IPS-NIHi11 (cell line): Measurements from ENCODE around the gene USF1.
"Not testable (repeated sequence)": the region's sequence is repeated elsewhere in the genome, so short reads cannot be mapped to it uniquely, and the experiment has no call there.

Experiments used
- DNase-seq: peaks from one replicate; pipeline ENCODE4 v3.0.0; 2012; ENCODE audit warnings: mixed read lengths, low spot score

USF1 gene

DNA sequence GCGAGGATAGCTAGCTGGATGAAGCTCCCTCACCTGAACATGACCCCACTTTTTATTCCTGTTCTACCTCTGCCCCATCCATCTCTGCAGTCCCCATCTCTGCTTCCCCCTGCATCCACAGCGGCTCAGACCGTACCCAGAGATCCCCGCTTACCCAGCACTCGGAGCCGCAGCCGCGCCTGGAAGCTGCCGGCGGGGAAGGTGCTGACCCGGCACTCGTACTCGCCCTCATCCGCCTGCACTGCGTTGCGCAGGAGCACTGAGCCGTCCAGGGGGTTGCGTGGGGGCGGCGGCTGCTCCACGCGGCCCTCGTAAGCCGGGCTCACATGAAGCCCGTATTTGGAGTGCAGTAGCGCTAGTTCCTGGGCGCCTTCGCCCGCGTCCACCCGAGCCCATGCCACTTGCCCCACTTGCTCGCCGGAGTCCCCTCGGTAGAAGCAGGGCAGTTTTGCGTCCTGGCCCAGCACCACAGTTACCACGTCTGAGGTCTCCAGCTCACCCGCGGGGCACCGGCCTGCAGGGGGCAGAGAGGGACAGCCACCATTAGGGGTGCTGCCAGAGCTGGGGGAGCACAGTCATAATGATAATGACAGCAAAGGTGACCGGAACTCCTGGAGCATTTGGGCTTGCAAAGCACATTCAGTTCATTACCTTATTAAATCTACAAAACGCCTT lies 33.8 kb upstream of the USF1 start:
- no peak for DNase-seq

DNA sequence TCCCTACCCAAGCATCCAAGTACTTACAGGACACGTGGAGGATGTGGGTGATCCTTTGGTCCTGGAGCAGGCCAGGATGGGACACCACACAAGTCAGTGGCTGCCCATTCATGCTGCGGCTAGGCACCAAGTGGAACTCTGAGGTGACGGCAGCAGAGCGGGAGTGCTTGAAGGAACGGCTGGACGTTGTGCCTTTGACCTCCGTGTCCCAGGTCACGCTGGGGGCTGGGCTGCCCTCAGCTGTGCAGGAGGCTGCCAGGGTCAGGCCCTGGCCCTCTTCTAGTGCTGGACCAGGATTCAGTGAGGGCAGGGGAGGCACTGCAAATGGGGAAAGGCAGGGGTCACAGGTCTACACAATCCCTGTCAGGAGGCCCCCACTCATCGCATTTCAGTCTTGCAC lies 31.6 kb upstream of the USF1 start:
- no peak for DNase-seq

DNA sequence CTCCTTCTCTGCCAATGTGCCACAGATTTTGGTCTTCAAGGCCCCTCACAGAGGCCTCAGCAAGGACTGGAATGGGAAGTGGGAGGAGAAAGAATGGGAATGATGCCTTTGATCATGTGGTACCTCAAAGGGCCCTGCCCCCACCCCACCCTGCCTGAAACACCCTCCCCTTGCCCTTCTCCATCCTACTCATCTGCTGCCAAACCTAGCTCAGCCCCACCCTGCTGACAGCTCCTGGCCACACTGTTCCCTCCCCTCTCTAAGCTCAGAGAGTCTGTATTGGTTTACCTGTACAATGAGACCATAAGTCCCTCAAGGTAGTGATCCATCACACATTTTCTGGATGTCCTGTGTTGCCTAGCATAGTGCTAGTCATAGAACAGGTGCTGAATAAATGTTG lies 30.6 kb upstream of the USF1 start:
- no peak for DNase-seq

DNA sequence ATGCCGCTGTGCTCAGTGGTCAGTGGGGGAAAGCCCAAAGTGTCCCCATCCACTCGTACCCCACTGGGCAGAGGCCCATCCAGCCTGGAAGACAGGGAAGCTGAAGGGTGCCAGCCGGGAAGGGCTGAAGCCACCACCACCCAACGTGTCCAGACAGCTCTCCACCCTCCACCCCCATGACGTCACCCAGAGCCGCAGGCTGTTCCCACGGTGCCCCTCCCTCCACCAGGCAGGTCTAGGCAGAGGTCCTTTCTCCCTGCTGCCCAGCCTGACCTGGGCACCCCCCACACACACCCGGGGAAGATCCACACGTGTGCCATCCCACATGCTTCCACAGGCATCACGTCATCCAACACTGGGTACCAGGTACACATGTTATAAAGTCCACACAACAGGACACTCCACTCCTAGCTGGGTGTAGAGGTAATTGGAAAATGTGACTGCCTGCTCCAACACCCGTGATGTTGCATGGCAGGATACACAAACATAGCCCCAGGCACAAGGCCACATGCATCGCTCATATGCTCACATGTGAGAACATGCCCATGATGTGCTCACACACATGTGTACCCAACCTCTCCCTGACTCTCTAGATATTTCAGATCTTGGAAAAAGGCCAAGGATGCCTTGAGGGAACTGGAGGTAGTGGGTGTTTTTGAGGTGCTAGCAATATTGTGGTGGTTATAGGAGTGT lies 29.0 kb upstream of the USF1 start:
- DNase-seq, result no peak

DNA sequence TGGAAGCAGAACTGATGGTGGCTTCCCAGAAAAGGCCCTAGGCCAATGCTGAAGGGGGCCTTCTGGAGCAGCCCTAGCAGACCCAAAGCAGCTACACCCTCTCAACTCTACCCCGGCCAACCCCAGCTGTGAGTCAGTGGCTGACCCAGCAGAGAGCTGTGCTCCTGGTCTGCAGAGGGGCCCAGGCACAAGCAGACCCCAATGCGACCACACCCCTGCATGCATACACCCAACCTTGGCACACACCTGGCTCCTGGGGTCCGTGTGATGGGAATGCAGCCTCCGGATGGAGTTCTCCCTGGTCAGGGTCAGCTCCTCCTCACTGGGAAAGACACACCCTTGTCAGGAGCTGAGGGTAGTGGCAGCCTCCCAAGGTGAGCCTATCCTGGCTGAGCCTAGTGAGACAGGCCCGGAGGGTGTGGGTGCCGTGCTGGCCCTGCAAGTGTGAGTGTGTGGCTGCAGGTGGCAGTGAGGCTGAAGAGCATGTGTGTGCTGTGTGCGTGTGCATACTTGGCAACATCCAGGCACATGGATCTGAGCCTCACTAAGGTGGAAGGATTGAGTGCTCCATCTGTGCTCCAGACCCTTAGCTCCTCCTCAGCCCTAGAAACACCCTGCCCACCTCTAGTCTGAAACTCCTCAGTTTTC lies 27.8 kb upstream of the USF1 start:
- no peak for DNase-seq

DNA sequence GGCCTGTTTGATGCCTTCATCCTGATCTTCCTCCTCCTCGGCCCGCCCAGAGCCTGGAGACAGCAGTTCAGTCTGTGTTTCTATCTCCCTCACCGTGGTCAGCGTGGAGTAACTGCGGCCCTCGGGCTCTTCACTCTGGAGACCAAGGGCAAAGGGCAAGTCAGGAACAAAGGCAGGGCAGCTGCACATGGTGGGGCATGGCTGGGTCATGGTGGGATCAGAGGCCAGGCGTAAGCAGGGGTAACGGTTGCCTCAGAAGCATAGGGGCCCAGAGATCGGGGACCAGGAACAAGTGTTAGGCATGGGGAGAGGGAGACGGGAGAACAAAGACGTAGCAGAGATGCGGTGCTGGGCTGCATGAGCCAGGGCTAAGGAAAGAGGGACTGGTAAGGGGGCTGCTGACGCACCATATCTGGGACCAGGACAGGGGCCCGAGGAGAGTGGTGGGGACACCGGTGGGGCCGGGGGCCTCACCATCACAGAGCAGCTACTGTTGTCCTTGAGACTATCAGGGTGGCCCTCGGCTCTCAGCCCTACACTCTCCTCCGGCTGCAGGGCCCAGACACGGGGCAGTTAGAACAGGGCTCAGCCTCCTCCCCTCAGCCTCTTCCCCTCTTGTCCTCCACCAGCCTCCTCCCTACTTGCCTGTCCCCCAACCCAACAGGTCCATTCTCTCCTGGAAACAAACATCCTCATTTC lies 27.1 kb upstream of the USF1 start:
- no peak for DNase-seq

DNA sequence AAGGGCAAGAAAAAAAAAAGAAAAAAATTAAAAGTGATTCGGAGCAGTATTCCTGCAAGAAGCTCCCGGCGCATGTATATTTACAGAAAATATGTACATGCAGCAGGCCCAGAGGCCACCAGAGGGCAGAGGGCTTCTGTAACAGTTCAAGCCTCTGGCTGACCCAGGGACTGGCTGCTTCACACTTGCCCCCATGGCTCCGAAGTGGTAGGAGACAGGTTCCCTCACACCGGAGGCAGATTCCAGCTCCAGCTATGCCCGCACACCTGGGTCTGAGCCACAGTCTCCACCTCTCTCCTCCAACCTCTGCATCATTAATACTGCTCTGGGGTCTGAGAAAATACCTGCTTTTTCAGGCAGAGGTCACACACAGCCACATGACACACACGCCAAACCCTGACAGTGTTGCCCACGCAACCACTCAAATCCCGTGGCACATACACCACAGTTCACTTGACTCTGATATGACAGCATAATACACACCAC lies 26.2 kb upstream of the USF1 start:
- peak; percentile 82 for DNase-seq

DNA sequence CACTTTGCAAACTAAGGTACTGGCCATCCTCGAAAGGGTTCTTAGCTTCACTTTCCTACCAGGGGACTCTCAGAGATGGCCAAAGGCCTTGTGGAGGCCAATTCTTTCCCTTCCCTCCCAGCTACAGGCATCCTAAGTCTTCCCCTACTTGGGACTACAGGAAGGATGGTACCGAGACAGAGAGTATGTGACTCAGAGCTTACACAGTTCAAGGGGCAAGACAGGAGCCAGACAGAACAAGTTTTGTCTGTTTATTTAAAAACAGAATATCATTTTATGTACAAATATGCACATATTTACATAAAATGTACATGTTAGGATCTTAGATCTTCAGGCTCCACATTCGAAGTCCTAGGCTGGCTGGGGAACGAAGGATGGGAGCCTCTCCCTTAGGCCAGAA lies 25.0 kb upstream of the USF1 start:
- DNase-seq, result no peak

DNA sequence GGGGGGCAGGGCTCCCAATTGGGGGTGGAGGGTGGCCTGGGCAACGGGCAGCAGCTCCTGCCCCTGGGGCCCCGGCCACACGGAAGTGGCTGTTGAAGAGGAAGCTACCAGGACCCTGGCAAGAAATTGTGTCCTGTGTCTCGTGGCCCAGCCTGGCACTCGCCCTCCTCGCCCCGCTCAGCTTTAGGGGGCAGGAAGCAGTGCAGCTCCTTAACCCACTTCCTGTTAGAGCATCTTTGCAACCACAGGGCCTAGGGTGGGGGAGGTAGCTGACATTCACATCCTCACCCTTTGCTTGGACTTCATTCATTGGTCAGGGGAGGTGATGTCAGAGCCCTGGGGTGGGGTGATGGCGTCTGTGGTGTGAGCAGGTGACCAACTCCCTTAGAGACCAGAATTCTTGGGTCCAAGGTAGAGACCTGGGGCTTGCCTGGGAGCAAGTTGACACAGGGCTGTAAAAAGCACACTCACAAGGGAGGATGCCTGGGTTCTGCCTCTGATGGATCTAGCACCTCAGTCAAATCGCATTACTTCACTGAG lies 24.0 kb upstream of the USF1 start, which contains the start of gene ARHGAP30:
Gene ARHGAP30, minus strand, starts transcription at position 161 of the 540 bp plus-strand sequence. CDS start 267 bp downstream, outside the sequence.
- DNase-seq, result no peak

DNA sequence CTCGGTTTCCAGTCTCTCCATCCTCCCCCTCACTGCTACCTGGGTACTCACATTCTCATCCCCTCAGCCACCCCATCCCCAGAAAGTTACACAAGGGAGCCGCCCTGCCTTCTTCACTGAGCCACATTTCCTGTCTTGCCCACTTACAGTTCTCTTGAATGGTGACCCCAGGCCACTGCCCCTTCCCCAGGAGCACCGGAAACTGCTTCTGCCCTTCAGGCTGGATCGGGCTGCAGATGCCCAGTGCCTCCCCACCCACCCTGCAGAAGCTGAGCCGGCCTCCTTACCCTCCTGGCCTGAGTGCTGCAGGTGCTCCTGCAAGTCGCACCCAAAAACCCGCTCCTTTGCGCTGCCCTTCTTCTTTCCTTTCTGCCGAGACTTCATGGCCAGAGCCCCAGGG lies 23.5 kb upstream of the USF1 start:
- no peak for DNase-seq

DNA sequence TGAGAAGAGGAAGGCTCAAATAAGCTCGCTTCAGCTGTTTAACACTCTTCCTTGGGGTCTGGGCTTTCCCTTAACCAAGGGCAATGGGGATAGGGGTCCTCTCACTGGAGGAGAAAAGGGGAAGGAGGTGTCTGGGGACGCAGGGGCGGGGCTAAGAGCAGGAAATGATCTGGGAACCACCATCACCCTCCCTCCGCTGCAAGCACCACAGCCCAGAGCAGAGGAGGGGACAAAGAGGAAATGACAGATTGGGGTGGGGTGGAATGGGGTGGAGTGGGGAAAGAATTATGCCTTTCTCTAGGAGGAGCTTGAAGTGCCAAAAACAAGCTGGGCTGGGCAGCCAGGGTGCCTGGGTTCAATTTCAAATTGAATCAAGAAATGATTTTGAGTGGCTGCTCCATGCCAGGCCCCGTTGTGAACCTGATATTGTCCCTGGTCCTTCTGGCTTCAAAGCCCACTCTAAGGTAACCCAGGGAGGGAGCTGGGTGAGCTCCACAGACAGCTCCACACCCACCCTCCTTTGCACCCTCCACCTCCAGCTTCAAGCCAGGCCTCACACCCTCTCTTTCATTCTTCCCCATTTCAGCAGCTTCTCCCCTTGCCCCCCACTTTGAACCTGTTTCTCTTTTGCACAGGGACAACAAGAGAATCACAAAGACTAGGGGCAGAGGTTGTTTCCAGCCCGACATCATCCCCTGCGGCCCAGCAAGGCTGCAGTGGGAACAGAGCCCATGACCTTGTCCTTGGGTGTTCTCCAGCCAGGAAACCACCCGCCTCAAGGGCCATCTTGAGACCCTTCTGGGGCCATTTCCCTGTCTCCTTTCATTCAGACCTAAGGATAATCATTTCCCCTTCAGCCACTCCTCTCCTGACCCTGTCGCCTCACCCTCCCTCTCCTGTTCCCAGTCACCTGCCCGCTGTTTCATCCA lies 22.8 kb upstream of the USF1 start:
- peak; percentile 53 for DNase-seq

DNA sequence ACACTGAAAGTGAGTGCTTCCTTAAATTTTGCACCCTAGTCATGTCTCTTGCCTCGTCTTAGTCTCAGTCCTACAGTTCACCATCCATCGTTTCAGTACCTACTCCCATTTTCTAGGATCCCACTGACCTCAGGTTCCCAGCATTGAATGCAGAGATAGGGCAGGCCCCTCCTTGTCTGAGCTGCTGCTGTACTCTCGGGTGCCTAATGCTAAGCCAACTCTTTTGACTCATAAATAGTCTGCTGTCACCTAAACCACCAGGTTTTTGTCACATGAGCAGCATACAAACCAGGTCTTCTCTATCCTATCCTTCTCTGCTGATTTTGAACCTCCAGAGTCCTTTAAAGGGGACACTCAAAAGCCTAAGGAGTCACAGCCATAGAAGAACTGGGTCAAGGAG lies 20.9 kb upstream of the USF1 start:
- DNase-seq, result no peak

DNA sequence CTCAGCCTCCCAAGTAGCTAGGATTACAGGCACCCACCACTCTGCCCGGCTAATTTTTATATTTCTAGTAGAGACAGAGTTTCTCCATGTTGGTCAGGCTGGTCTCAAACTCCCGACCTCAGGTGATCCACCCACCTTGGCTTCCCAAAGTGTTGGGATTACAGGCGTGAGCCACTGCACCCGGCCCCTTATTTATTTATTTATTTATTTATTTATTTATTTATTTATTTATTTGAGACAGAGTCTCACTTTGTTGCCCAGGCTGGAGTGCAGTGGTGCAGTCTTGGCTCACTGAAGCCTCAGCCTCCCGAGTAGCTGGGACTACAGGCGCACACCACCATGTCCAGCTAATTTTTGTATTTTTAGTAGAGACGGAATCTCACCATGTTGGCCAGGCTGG lies 19.9 kb upstream of the USF1 start:
- DNase-seq, result not testable (repeated sequence)

DNA sequence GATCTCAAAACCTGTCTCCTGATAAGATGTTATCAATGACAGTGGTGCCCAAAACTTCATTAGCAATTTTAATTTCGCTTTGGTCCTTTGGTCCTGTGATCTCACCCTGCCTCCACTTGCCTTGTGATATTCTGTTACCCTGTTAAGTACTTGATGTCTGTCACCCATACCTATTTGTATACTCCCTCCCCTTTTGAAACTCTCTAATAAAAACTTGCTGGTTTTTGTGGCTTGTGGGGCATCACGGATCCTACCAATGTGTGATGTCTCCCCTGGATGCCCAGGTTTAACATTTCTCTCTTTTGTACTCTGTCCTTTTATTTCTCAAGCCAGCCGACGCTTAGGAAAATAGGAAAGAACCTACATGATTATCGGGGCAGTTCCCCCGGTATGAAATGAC lies 18.2 kb upstream of the USF1 start:
- not testable (repeated sequence) for DNase-seq

DNA sequence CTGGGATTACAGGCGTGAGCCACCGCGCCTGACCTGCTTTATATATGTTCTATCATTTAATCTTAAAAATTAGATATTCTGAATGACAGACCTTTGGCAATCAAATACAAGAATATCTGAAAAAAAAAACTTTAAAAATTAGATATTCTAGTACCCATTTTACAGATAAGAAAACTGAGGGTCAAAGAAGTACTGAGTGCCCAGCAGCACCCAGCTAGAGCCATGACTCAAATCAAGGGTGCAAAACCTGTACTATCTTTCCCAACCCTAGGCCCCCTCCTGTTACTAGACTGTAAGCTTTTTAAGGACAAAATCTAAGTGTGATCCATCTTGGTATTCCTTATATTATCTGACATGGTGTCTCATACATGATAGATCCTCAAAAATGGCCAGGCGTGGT lies 15.6 kb upstream of the USF1 start:
- no peak for DNase-seq

DNA sequence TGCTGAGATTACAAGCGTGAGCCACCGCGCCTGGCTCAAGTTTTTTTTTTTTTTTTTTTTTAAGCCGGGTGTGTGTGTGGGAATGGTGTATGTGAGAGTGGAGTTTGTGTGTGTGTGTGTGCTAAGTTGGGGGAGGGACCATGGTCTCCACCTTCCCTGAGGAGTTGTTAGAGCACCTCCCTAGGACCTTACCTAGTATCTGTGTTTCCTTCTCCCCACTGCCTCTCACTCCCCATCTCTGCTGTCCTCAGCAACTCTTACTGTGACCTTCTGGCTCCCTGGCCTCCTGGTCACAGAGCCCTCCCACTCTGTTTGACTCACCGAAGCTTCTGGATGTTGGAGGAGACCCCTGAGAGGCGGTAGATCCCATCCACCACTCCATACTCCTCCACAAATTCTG lies 13.5 kb upstream of the USF1 start:
- no peak for DNase-seq

DNA sequence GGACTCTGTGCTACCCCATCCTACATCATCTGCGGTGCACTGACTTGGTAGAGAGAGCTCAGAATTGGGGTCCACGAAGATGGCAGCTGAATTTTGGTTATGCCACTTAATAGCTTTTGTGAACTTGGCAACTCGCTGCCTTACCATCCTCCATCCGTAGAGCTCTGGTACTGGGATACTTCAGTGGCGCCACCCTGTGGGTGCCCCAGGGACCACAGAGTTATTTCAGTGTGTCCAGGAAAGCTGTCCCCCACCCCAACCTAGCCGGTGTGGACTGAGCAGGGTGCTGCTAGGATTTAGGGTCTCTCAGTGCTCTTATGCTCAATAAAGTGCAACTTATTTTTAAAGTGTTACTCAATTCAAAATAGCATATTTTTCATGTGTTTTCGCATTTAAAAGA lies 9.0 kb upstream of the USF1 start:
- no peak for DNase-seq

DNA sequence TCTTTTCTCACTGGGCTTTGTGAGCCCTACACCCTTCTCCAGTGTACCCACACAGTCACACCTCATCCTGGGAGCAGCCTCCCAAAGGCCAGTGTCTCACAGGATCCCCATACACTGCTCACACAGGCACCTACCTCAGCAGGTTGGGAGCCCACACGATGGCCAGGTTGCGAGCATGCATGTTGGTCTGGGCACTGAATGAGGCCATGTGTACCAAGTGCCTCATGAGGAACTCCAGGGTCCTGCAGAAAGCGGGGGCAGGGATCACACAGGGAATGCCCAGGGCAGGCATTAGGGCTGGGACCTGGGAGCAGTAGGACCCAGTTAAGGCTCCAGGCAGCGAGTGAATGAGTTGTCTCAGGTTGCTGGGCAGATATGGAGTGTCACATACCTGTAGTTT lies 8.5 kb upstream of the USF1 start:
- no peak for DNase-seq

DNA sequence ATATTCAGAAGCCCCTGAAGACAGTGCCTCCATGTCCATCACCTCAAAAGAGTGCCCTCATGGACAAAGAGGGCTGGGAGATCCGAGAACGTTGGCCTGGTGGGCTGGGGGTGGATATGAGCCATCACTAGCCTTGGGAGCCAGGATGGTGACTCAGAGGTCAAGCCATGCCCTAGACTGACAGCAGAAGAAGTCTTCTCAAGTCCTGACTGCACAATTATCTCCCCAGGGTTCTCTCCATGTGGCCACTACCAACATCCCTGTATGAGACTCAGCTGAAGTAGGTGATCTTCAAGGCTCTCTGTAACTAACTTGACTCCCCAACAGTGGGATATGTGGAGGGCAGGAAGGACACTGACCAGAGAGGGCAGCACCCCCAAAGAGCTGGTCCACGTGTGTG lies 7.1 kb upstream of the USF1 start:
- DNase-seq, result no peak

DNA sequence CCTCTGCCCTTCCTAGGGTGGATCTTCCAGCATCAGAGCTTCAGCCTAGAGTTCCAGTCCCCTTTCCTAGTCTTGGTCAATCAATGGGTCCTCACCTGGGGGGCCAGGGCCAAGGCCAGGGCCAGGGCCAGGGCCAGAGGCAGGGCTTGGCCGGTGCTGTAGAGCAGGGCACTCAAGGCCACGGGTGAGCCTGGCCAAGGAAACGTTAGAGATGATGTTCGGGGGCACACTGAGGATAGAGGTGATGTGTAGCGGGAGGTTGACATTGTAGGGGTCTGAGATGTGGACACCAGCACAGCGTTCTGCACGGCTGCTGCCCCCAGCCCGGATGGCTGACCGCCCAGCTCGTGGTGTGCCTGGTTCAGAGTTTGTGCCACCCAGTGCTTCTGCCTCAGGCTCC lies 5.4 kb upstream of the USF1 start:
- no peak for DNase-seq
